ENCODE measurements around the gene HLA-DMB.
A peak's percentile ranks its signal among the peaks of the same experiment; 100 is the strongest.

Gene HLA-DMB

DNA sequence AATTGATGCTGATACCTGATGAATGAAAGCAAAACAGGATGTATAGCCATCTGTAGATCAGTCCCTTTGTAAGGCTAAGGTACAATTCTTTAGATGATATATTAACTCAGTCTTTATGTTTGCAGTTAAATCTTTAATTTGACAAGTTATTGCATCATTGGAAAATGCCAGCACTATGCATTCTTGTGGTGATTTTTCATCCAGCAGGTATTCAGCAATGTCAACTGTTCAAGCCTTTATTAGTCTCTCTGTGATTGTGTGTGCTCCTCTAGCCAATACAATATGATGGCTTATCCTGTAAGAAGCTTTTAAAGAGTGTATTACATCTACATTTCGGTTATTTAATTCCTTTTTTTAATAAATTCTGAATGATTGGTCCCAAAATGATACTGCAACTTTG lies 34.3 kb downstream of the HLA-DMB start:
- DNase-seq (ENCODE audit: low read depth), result no peak

DNA sequence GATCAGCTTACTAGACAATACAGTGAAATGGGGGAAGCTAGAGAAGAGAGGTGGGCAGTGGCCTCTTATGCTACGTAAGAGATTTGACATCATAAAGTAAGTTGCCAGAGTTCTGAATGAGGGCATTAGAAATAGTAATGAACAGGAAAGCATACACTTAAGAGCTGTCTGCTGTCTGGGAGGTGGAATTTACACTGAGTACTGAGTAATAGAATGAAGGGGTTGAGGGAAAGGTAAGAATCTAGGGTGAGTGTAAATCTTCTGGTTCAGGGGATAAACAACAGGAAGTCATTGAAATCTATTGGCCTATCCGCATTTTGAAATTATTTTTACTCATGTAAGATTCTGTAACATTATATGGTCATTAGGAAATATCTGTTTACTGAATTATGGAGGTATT lies 35.8 kb downstream of the HLA-DMB start:
- DNase-seq (ENCODE audit: low read depth), result no peak

DNA sequence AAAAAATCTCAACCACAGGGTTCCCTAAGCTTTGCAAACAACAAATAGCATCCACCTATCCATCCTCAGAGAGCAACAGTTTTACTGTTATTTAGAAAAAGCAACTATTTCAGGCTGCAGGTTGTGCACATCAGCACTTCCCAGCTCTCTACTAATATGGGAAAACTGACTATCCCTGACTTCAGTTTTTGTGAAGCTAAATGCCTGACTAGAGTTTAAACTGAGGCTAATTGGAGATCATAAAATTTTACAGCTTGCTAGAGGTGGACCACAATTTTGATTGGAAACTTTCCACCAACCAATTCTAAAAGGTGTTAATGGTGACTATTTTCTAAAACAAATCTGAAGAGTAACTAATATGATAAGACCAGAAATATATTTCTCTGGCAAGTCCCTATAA lies 36.9 kb downstream of the HLA-DMB start:
- DNase-seq (ENCODE audit: low read depth), result no peak

DNA sequence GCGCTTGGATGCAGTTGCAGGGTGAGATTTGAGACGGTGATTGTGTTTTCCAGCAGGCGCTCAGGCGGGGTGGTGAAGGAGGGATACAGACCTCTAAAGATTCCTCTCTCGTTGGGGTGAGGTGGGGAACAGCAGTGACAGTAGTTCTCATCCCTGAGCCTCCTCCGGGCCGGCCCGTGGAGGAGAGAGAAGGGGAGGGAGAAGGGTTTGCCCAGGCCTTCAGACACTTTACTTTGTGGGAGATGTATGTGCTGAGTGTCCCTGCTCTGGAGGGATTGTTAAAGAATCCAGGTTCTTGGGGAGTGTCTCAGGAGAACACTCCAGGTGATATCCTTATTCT lies 45.9 kb downstream of the HLA-DMB start:
- no peak for DNase-seq (ENCODE audit: low read depth)

DNA sequence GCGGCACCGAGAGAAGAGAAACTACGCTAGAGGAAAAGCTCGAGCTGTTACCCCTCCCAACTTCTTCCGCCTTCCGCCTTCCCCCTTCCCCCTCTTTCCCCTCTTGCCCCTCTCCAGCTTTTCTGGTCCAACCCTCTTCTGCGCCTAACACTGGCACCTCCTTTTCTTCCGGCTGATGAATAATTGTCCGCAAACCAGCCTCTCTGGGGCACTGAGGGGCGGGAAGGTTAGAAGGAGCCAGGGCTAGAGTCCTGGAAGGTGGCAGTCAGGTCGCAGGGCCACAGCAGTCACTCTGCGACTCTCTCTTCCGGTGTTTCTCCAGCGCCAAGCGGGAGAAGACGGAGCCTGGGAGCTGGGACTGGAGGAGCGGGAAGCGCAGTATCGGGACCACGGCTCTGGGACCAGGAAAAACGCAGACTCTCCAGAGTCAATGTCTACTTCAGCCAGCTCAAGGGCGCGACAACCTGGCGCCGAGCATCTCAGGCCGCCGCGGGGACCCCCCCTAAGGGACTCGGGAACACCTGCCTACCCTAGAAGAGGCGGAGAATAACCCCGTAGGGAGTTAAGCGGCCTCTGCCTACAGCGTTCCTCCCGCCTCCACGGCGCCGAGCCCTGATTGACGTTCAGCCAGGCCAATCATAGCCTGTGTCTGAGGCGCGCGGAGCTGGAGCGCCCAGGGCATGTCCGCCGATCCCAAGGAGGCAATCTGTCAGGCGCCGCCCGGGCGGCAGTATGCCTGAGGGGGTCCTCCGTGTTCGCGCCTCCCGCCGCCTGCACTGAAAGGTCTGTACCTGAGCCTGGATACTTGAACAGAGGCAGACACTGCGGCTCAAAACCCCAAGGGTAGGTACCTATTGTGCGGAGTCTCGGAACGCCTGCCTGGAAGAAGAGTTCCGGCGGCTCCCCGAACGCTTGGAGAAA lies 46.5 kb downstream of the HLA-DMB start:
- DNase-seq (ENCODE audit: low read depth), result peak; percentile 86

DNA sequence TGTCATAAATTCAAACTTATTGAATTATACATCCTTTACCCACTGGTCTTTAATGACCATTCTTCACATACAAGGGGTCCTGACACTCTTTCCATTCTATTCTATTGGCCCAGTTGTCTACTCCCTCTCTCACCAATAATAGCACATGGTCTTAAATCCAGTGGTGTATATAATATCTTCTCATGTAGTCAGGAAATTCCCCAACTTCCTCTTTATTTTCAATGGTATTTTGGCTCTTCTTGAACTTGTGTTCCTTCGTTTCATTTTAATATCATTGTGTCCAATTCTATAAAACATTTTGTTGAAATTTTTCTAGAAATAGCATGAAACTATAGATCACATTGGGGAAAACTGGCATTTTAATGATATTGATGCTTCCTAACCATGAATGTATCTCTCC lies 50.0 kb downstream of the HLA-DMB start:
- DNase-seq (ENCODE audit: low read depth), result no peak

DNA sequence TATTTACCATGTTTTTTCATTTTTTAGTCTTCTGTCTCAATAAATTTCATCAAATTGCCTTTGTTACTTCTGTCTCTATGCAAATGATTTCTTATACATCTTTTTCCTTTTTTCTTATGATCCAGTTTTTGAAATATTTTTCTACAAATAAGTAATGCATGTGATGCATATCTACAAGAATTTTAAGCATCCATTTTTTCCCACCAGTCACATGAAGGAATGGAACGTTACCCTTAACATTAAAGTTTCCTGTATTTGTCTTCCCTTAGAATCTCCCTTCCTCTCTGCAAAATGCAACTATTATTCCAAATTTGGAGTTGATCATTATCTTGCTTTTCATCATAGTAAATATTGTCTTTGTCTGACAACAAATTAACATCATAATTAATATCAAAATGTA lies 51.3 kb downstream of the HLA-DMB start:
- DNase-seq (ENCODE audit: low read depth), result no peak

DNA sequence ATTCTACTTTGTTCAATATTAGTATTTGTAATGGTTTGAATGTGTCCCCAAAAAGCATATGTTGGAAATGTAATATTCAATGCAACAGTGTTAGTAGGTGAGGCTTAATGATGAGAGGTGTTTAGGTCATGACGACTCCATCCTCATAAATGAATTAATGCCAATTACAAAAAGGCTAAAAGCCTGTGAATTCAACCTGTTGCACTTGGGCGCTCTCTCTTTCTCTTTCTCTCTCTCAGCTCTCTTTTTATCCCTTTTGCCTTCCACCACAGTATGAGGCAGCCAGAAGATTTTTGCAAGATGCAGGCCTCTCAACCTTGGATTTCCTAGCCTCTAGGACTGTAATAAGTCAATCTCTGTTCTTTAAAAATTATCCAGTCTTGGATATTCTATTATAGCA lies 52.3 kb downstream of the HLA-DMB start:
- no peak for DNase-seq (ENCODE audit: low read depth)

DNA sequence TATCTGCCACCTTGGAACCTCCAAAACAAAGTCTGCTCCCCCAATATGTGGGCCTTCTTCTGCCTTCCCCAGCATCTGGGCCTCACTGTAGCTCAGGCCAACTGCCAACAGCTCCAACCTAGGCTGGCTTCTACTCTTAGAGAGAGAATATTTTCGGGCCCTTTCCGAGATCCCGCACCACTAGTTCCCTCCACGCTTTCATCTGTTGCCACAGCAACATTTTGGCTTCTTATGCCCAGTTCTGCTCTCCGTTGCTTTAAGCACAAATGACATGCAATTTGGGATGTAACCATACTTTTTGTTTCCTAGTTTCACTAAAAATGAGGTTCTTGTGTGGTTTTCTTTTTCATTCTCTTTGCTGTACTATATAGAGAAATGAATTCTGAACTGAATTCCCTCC lies 53.2 kb downstream of the HLA-DMB start:
- DNase-seq (ENCODE audit: low read depth), result no peak

DNA sequence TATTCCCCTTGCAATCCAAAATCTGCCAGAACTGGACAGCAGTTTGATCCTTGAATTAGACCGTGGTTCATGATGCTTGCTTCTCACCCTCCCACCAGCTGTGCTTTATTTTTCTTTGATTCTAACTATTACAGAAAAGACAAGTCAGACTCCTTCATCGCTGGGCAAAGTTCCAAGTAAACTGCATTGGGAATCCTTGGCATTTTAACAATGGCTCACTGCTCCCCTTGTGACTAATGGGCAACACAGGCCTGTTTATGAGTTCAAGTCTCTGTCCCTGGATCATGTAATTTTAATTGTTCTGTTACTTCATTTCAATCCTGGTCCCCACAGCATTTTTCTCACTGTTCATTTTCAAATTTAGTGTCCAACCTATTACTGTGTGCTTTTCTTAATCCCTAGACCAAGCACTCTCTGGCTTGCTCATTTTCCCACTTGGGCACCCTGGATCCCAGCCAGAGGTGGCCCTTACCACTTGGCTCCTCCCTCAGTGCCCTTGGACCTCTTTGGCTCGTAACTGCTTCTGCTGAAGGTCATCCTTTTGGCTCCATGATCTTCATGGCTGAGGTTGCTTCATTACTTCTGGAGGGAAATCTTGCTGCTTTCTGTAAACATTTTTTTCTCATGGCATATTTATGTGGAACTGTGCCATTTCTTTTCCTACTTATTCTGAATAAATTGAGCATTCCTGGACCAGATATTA lies 54.0 kb downstream of the HLA-DMB start:
- DNase-seq (ENCODE audit: low read depth), result no peak

DNA sequence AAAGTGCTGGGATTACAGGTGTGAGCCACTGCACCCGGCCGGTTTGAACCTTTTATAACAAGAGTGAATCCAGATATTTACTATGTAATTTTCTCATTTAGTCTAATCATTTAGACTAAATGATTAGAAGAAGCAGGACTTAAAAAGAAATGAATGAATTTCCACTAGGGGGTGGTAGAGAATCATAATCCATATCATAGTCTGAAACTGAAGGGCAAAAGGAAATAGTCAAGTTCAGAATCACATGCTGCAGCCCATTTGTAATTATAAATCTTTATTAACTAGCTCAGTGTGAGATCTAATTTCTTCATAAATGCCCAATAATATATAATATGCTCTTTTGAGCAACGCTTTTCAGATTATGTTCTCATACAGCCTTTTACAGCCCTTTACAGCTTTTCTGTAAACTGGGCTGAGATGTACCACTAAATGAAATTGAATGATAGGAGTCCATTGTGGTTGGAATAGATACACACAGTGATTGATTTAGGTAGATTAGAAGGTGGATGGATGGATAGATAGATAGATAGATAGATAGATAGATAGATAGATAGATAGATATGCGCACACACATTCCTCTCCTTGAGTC lies 55.0 kb downstream of the HLA-DMB start:
- DNase-seq (ENCODE audit: low read depth), result no peak
